ENCODE measurements around the gene CALML3. TPM values are rescaled to one million over a fixed set of nuclear protein-coding genes. Genes with fewer than 3 reads are reported as not detected.

CALML3 gene
- total RNA-seq, 1 experiment from 2014 or later: not detected

GRCh38 chr10:5534880-5535856, 10.4 kb downstream of the CALML3 start:
- H4K20me1 ChIP-seq (ENCODE audit: control insufficient read depth, insufficient read depth, insufficient read length): no peaks in the 10 kb centered on the region
- H2AFZ ChIP-seq (ENCODE audit: low read length): no peak overlapping the region
- H4K5ac ChIP-seq (ENCODE audit: insufficient read length, low read depth, low read length): no peak overlapping the region
- H3K14ac ChIP-seq (ENCODE audit: insufficient read depth, low read length): no peak overlapping the region
- Mint-ChIP-seq H3K27ac (no peak overlapping the region), H3K36me3 (ENCODE audit: insufficient read depth in 1 of 3, low read depth in 3 of 3) (no peaks in the 10 kb centered on the region), H3K9me3 (0 out of 5 replicates have a peak, but pooled peaks cover 0 to 2% of the 10 kb centered on the region in 2 experiments), H3K4me1 (peaks cover 6 to 12% of the 10 kb centered on the region in 2 experiments; a peak in 2 of 4 replicates), H3K27me3 (ENCODE audit: low read depth) (peaks cover 3% of the 10 kb centered on the region; the same call in 1 of the 2 replicates), H3K4me3 (no peak overlapping the region)
- no peak overlapping the region for H3K23ac ChIP-seq (ENCODE audit: insufficient read length, low read depth, low read length)
- H3K27ac ChIP-seq (ENCODE audit: insufficient read length, low read depth, low read length): no peak overlapping the region
- H3K27me3 ChIP-seq (ENCODE audit: insufficient read depth, low read length): no peaks in the 10 kb centered on the region
- no peak overlapping the region for H3K18ac ChIP-seq (ENCODE audit: insufficient read length, low read depth, low read length)
- H3K4ac ChIP-seq (ENCODE audit: low read depth, low read length): no peak overlapping the region
- no peak overlapping the region for H2BK12ac ChIP-seq (ENCODE audit: insufficient read length, low read depth, low read length)
- no peak for DNase-seq
- no peaks in the 10 kb centered on the region for H3K9me3 ChIP-seq (ENCODE audit: control insufficient read depth, low read depth, low read length)
- no peak for TF ChIP-seq CTCF (conservative IDR thresholded peaks at IDR 0.05)
- no CpG with 5 or more reads among the region's 8 CpGs for WGBS (ENCODE audit: extremely low coverage, insufficient read length, low lambda C conversion rate)
- no peaks in the 10 kb centered on the region for H3K23me2 ChIP-seq (ENCODE audit: insufficient read length, low read depth, low read length, poor library complexity, severe bottlenecking)
- no peaks in the 10 kb centered on the region for H3K4me1 ChIP-seq (ENCODE audit: insufficient read depth, low read length)
- H3K79me2 ChIP-seq (ENCODE audit: insufficient read depth, low read length): no peaks in the 10 kb centered on the region
- no peak overlapping the region for H4K91ac ChIP-seq (ENCODE audit: insufficient read length, low read depth, low read length)
- no peak overlapping the region for H2BK20ac ChIP-seq (ENCODE audit: low read depth, low read length, poor library complexity, severe bottlenecking)
- no peaks in the 10 kb centered on the region for H3K79me1 ChIP-seq (ENCODE audit: insufficient read depth, low read depth, low read length, poor library complexity, severe bottlenecking)
- H2BK120ac ChIP-seq (ENCODE audit: low read depth, low read length, poor library complexity, severe bottlenecking): no peak overlapping the region
- no peak overlapping the region for H2BK15ac ChIP-seq (ENCODE audit: low read depth, low read length)
- no peak overlapping the region for H3K56ac ChIP-seq (ENCODE audit: insufficient read length, low read depth, low read length)
- H3K9ac ChIP-seq (ENCODE audit: extremely low read depth, insufficient read length, low read length): no peak overlapping the region
- no peak overlapping the region for H2AK5ac ChIP-seq (ENCODE audit: insufficient read length, low read length)
- no peak overlapping the region for H3K4me2 ChIP-seq (ENCODE audit: insufficient read depth, insufficient read length, low read length)
- H2BK5ac ChIP-seq (ENCODE audit: insufficient read length, low read length): no peak overlapping the region
- no peak overlapping the region for H3T11ph ChIP-seq (ENCODE audit: low read length)
- no peak overlapping the region for H4K8ac ChIP-seq (replicated peaks; ENCODE audit: insufficient read length, low read depth, low read length)

All from H9 (cell line).